ENCODE measurements around the gene FRK. TPM values are rescaled to one million over a fixed set of nuclear protein-coding genes. Genes with fewer than 3 reads are reported as not detected.

Gene FRK
- total and polyA plus RNA-seq, 8 donors: 3.1 to 16.1 (median 4.5) TPM

DNA sequence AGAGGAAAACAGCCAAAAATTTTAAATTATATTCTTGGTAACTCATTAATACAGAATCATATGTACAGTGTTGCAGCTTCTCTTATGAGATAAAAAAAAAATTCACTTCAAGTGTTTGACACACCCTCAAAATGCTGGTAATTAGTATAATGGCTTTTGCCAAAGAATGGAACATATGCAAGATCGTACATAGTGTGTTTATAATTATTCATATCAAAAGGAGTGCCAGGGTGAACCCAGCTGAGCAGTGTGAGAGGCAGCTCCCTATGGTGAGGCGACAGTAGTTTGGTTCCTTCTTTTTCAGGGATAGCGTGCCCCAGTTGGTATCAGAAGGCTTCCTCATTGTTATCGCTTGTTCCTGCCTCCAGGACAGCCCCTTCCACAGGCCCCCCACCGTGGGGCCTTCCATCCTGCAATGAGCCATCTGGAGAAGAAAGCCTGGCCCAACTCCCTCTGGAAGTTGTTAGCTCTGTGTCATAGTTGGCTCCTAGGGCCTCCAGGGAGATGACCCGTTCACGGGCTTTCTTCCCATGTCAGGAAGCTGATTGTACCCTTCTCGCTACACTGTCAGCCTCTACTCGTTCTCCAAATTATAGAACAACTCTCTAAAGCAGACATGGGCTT is 150.7 kb downstream of the FRK start:
- Histone ChIP-seq H3K36me3 (no peaks in the 10 kb centered on the region), H3K4me1 (no peaks in the 10 kb centered on the region), H3K4me3 (no peak overlapping the region), H3K27me3 (no peaks in the 10 kb centered on the region), H3K9me3 (no peaks in the 10 kb centered on the region), H3K27ac (no peak overlapping the region)
- TF ChIP-seq, protein P1, sequence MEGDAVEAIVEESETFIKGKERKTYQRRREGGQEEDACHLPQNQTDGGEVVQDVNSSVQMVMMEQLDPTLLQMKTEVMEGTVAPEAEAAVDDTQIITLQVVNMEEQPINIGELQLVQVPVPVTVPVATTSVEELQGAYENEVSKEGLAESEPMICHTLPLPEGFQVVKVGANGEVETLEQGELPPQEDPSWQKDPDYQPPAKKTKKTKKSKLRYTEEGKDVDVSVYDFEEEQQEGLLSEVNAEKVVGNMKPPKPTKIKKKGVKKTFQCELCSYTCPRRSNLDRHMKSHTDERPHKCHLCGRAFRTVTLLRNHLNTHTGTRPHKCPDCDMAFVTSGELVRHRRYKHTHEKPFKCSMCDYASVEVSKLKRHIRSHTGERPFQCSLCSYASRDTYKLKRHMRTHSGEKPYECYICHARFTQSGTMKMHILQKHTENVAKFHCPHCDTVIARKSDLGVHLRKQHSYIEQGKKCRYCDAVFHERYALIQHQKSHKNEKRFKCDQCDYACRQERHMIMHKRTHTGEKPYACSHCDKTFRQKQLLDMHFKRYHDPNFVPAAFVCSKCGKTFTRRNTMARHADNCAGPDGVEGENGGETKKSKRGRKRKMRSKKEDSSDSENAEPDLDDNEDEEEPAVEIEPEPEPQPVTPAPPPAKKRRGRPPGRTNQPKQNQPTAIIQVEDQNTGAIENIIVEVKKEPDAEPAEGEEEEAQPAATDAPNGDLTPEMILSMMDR (IDR thresholded peaks at IDR 0.05): no peak
- peak in 1 of 4 donors; percentile 26 for DNase-seq
- ATAC-seq: no peak
- intact Hi-C loops (cut with DNase I): no loop called here

DNA sequence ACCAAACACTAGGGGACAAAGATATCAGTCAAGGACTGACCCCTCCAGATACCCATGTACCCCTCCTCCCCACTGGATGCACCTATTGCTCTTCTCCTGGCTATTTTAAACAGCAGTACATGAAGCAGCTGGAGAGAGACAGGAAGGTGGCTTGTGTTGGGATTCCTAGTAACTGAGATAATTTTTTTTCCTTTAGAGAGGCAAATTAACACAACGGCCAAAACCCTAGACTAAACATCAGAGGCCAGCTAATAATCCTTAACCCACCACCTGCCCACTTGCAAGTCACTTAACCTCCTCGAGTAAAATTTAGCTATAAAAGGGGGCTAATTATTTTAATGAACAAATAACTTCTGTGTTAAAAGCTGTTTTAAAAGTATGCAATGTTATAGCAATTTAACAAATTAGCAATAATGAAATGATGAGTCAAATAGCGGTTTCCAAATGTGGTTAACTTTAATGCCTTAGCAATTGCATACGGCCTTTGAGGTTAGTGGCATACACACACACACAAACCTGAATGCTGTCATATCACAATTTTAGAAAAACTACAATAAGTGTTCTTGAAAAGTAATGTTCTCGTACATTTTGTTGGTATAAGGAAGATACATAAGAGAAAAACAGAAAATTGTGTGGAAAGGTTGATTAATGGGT is 151.7 kb downstream of the FRK start:
- TF ChIP-seq, protein P1 (IDR thresholded peaks at IDR 0.05): no peak
- intact Hi-C loops (cut with DNase I): no loop called here
- ATAC-seq (no peak), DNase-seq (no peak)
- H3K27me3 ChIP-seq: no peaks in the 10 kb centered on the region
- no peaks in the 10 kb centered on the region for H3K4me1 ChIP-seq
- H3K36me3 ChIP-seq: no peaks in the 10 kb centered on the region
- H3K27ac ChIP-seq: no peak overlapping the region
- H3K4me3 ChIP-seq: no peak overlapping the region
- no peaks in the 10 kb centered on the region for H3K9me3 ChIP-seq

DNA sequence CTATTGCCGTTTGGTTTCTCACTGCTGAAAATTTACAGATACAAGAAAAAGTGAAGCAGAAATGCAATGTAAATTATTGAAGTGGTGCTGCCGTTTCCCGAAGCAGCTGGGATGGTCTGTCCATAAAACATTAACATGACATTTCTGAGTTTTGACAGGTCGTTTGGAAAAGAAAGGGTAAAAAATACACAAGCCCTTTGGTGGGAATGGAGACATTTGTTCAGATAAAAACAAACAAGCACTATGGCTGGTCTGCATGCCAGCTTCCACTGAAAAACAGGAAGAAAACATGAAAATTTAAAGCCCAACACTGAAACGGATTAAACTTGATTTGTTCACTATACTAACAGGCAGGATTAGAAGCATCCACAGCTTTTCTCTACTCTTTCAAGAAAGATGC is 155.2 kb downstream of the FRK start:
- no peak for DNase-seq
- intact Hi-C loops (cut with DNase I): no loop called here

DNA sequence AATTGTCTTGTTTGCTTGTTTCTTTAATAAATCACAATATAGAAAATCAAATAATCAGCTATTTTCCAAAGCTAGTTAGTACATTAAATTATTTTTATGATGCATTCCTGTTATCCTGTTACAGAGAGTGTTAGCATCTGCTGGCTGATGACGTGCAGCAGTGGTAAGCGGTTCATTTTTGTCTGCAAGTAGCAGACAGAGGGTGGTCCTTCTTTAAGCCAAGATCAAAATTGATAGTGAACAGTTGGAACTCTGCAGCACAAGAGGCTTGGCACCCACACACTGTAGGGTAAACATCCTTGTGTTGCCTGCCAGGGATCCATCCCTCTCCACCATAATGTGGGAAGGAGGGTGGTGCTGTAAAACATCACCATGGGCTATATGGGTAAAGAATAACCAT is 158.3 kb downstream of the FRK start:
- DNase-seq (peak in 2 of 4 donors; percentile 55 to 66), ATAC-seq (no peak)
- Histone ChIP-seq H3K4me1 (no peaks in the 10 kb centered on the region), H3K4me3 (no peak overlapping the region), H3K36me3 (no peaks in the 10 kb centered on the region), H3K9me3 (no peaks in the 10 kb centered on the region), H3K27ac (no peak overlapping the region), H3K27me3 (no peaks in the 10 kb centered on the region)
- TF ChIP-seq, protein P1 (IDR thresholded peaks at IDR 0.05): no peak
- intact Hi-C loops (cut with DNase I): no loop called here

More for the DNA sequence above, 155.2 kb downstream of the FRK start:
- Histone ChIP-seq H3K27ac (no peak overlapping the region), H3K4me1 (no peaks in the 10 kb centered on the region), H3K27me3 (no peaks in the 10 kb centered on the region), H3K4me3 (no peak overlapping the region), H3K36me3 (no peaks in the 10 kb centered on the region), H3K9me3 (no peaks in the 10 kb centered on the region)
- TF ChIP-seq, protein P1 (IDR thresholded peaks at IDR 0.05): no peak
- ATAC-seq: no peak

DNA sequence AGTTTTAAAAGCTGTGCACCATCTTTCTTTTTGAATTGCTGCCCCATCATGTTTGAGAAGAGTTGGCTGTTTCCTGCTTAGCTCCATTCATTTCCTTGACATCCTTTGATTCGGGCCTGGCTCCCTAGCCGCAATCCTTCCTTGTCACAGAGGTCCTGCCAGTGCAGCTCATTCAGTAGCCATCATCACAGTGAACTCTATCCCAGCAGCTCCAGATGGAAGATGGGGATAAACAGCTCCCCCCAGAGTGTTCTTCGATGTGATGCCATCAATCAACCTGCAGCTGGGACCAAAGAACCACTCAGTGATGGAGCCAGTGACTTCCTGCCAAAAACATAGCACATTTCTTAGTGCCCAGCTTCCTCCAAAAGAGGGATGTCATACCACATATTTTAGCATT is 158.8 kb downstream of the FRK start:
- Histone ChIP-seq H3K27ac (no peak overlapping the region), H3K36me3 (no peaks in the 10 kb centered on the region), H3K9me3 (no peaks in the 10 kb centered on the region), H3K4me1 (no peaks in the 10 kb centered on the region), H3K4me3 (no peak overlapping the region), H3K27me3 (no peaks in the 10 kb centered on the region)
- peak in 2 of 4 donors; percentile 53 to 57 for DNase-seq
- TF ChIP-seq, protein P1 (IDR thresholded peaks at IDR 0.05): no peak
- intact Hi-C loops (cut with DNase I): no loop called here
- ATAC-seq: no peak

Data from left lung (tissue), 10 donors.